Endodermal cell (in vitro differentiated cells): ENCODE data around the gene CBFA2T2. TPM values are rescaled to one million over a fixed set of nuclear protein-coding genes. Genes with fewer than 3 reads are reported as not detected.
"Not testable (repeated sequence)": the region's sequence is repeated elsewhere in the genome, so short reads cannot be mapped to it uniquely, and the experiment has no call there.

Source experiments
- DNase-seq: peaks from one replicate; pipeline ENCODE4 v3.0.0-alpha.2; 2017
- H3K27ac ChIP-seq: 2 replicates; pipeline ENCODE4 v1.5.1; 2013; ENCODE audit warnings: mild to moderate bottlenecking, low read depth, low read length, moderate library complexity
- H3K27me3 ChIP-seq: 2 replicates; pipeline ENCODE4 v1.6.1; 2013; ENCODE audit warnings: mild to moderate bottlenecking, low read length, moderate library complexity; ENCODE audit not compliant: insufficient read depth, control insufficient read depth, poor library complexity, severe bottlenecking
- H3K36me3 ChIP-seq: 2 replicates; pipeline ENCODE4 v1.7.0; 2013; ENCODE audit warnings: mild to moderate bottlenecking, low read length, moderate library complexity; ENCODE audit not compliant: control insufficient read depth, insufficient read depth
- H3K4me1 ChIP-seq: one replicate; pipeline ENCODE4 v1.7.0; 2013; ENCODE audit warnings: low read length; ENCODE audit not compliant: control insufficient read depth, insufficient read depth
- H3K4me3 ChIP-seq: 2 replicates; pipeline ENCODE4 v1.5.1; 2013; ENCODE audit warnings: mild to moderate bottlenecking, low read length, moderate library complexity
- H3K9ac ChIP-seq: 2 replicates; pipeline ENCODE4 v1.6.1; 2013; ENCODE audit warnings: mild to moderate bottlenecking, low read length, moderate library complexity; ENCODE audit not compliant: poor library complexity, severe bottlenecking; ENCODE audit errors: extremely low read depth
- H3K9me3 ChIP-seq: 2 replicates; pipeline ENCODE4 v1.6.1; 2013; ENCODE audit warnings: mild to moderate bottlenecking, low read length, moderate library complexity; ENCODE audit not compliant: control insufficient read depth
- H3K27ac Mint-ChIP-seq: 2 replicates; pipeline ENCODE4 v1.8.0; 2020; ENCODE audit warnings: mixed read lengths
- H3K27me3 Mint-ChIP-seq: 2 replicates; pipeline ENCODE4 v1.8.0; 2021; ENCODE audit warnings: mild to moderate bottlenecking, mixed read lengths; ENCODE audit not compliant: insufficient read depth
- H3K36me3 Mint-ChIP-seq: 2 replicates; pipeline ENCODE4 v1.8.0; 2020; ENCODE audit warnings: low read depth, mixed read lengths
- H3K4me1 Mint-ChIP-seq: 2 replicates; pipeline ENCODE4 v1.8.0; 2020; ENCODE audit warnings: mixed read lengths
- H3K4me3 Mint-ChIP-seq: 2 replicates; pipeline ENCODE4 v1.8.0; 2020; ENCODE audit warnings: mild to moderate bottlenecking, moderate library complexity, mixed read lengths
- H3K9me3 Mint-ChIP-seq: 2 replicates; pipeline ENCODE4 v1.8.0; 2020; ENCODE audit warnings: mild to moderate bottlenecking, mixed read lengths
- CTCF ChIP-seq: fragments of 200-600 bp; sonication (generic); conservative IDR thresholded peaks from 2 replicates; pipeline ENCODE4 v1.5.0; 2021; ENCODE audit warnings: antibody characterized with exemption, mild to moderate bottlenecking
- WGBS, 2 experiments: methylation state at CpG; one replicate each; pipeline versions ENCODE4 v1.1.5 to v1.1.7; 2013; ENCODE audit warnings: missing lambda C conversion rate in 2 of 2, mixed read lengths in 1 of 2; ENCODE audit not compliant: insufficient coverage in 1 of 2, insufficient read length in 1 of 2; 5-methylcytosine and 5-hydroxymethylcytosine counted together
- total RNA-seq, 2 donors: library from RNA; stranded (reverse); fragmentation: NEBNext Ultra II Directional in 1 of 2; extraction: Animal tissue kit (Norgen Biotek cat#: 25700) in 1 of 2; gene quantifications; 2 replicates in 1 of 2; 3 replicates in 1 of 2; pipeline ENCODE4 v1.2.1, GENCODE V29; 2021

The CBFA2T2 gene
- total RNA-seq, 2 donors from 2014 or later = 26.8 to 32.7 TPM

DNA sequence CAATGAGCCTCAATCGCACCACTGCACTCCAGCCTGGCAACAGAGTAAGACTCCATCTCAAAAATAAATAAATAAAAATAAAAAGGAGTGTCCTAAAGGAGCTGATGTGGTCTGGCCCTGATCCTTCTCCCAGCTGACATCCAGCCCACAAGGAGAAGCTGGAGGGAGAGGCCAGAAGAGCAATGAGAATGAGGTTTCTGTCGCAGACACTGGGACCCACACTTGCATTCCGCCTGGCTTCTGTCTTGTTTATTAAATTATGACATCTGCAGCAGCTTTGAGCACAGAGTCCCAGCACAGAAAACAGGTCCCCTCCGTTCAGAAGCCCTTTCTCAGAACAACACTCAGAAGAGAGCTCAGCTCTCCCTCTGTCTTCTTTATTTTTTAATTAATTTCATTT lies 206.6 kb downstream of the CBFA2T2 start:
- peaks cover 6% of the 10 kb centered on the region for H3K36me3 Mint-ChIP-seq
- H3K4me1 ChIP-seq = no peaks in the 10 kb centered on the region
- H3K27ac ChIP-seq = no peak overlapping the region
- H3K4me1 Mint-ChIP-seq = peaks cover 10% of the 10 kb centered on the region
- H3K4me3 ChIP-seq = no peak overlapping the region
- DNase-seq = no peak
- TF ChIP-seq CTCF = no peak
- H3K9me3 Mint-ChIP-seq = peaks cover 36% of the 10 kb centered on the region
- H3K27ac Mint-ChIP-seq = no peak overlapping the region
- no peaks in the 10 kb centered on the region for H3K36me3 ChIP-seq
- H3K27me3 Mint-ChIP-seq = peaks cover 8% of the 10 kb centered on the region
- no peaks in the 10 kb centered on the region for H3K9me3 ChIP-seq
- no peaks in the 10 kb centered on the region for H3K27me3 ChIP-seq
- H3K4me3 Mint-ChIP-seq = no peak overlapping the region
- 86 to 93% methylated on average over 3 of the region's 4 CpGs for WGBS, 2 experiments
- H3K9ac ChIP-seq = no peak overlapping the region

GRCh38 chr20:33697129-33697528 lies 207.2 kb downstream of the CBFA2T2 start:
- H3K9me3 Mint-ChIP-seq = peaks cover 41% of the 10 kb centered on the region
- H3K36me3 Mint-ChIP-seq = peaks cover 10% of the 10 kb centered on the region
- Histone ChIP-seq H3K36me3 (no peaks in the 10 kb centered on the region), H3K9ac (no peak overlapping the region), H3K4me1 (no peaks in the 10 kb centered on the region), H3K27ac (no peak overlapping the region), H3K9me3 (no peaks in the 10 kb centered on the region), H3K27me3 (no peaks in the 10 kb centered on the region), H3K4me3 (no peak overlapping the region)
- peaks cover 10% of the 10 kb centered on the region for H3K4me1 Mint-ChIP-seq
- 85 to 87% methylated on average over 7 to 8 of the region's 8 CpGs for WGBS, 2 experiments
- no peak for TF ChIP-seq CTCF
- no peak for DNase-seq
- no peak overlapping the region for H3K4me3 Mint-ChIP-seq
- no peak overlapping the region for H3K27ac Mint-ChIP-seq
- H3K27me3 Mint-ChIP-seq = peaks cover 9% of the 10 kb centered on the region

DNA sequence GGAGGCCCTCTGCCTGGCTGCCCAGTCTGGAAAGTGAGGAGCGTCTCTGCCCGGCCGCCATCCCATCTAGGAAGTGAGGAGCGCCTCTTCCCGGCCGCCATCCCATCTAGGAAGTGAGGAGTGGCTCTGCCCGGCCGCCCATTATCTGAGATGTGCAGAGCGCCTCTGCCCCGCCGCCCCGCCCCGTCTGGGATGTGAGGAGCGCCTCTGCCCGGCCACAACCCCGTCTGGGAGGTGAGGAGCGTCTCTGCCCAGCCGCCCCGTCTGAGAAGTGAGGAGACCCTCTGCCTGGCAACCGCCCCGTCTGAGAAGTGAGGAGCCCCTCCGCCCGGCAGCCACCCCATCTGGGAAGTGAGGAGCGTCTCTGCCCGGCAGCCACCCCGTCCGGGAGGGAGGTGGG lies 209.1 kb downstream of the CBFA2T2 start:
- H3K4me1 Mint-ChIP-seq, H3K4me3 ChIP-seq, H3K9me3 ChIP-seq: not testable (repeated sequence)

More for the DNA sequence above, 209.1 kb downstream of the CBFA2T2 start:
- not testable (repeated sequence) for H3K27ac Mint-ChIP-seq, H3K27me3 ChIP-seq, DNase-seq, H3K4me3 Mint-ChIP-seq, H3K27me3 Mint-ChIP-seq, H3K4me1 ChIP-seq, H3K27ac ChIP-seq, H3K9ac ChIP-seq, H3K36me3 ChIP-seq
- WGBS, 2 experiments = 96% methylated on average over 18 of the region's 27 CpGs; no CpG with 5 or more reads in 1 of the 2 experiments
- H3K9me3 Mint-ChIP-seq = peaks cover 58% of the 10 kb centered on the region
- H3K36me3 Mint-ChIP-seq = peaks cover 10% of the 10 kb centered on the region

Other genes with a start within 250 kb of the CBFA2T2 start
- gene BPIFB1, start 206.9 kb upstream of the CBFA2T2 start, total RNA-seq = under 1 TPM; 0.24 to 0.26 TPM
- gene CDK5RAP1, start 88.6 kb upstream of the CBFA2T2 start, total RNA-seq = 10 to 100 TPM; 45.2 to 59.7 TPM
- 1 to 10 TPM; 4.6 to 8.2 TPM for gene SNTA1, start 46.3 kb upstream of the CBFA2T2 start, total RNA-seq
- under 1 TPM in 1 of 2 donors, not detected in 1; 0.44 TPM for gene C20orf144, start 172.2 kb downstream of the CBFA2T2 start, total RNA-seq
- gene ACTL10, start 176.8 kb downstream of the CBFA2T2 start, total RNA-seq = under 1 TPM in 1 of 2 donors, not detected in 1; 0.42 TPM
- gene NECAB3, start 184.3 kb downstream of the CBFA2T2 start, total RNA-seq = 10 to 100 TPM; 77.2 to 92.3 TPM
- gene E2F1, start 196.3 kb downstream of the CBFA2T2 start, total RNA-seq = 10 to 100 TPM; 26.9 to 33.7 TPM
- gene PXMP4, start 230.2 kb downstream of the CBFA2T2 start, total RNA-seq = 1 to 10 TPM; 1.5 to 3.8 TPM
- gene ZNF341, start 241.9 kb downstream of the CBFA2T2 start, total RNA-seq = 1 to 10 TPM; 5.4 to 6.5 TPM